ENCODE results near the gene LAP3. TPM values are rescaled to one million over a fixed set of nuclear protein-coding genes. Genes with fewer than 3 reads are reported as not detected.
"Not testable (repeated sequence)": the region's sequence is repeated elsewhere in the genome, so short reads cannot be mapped to it uniquely, and the experiment has no call there.

The LAP3 gene
- total RNA-seq: 72.1 TPM

DNA sequence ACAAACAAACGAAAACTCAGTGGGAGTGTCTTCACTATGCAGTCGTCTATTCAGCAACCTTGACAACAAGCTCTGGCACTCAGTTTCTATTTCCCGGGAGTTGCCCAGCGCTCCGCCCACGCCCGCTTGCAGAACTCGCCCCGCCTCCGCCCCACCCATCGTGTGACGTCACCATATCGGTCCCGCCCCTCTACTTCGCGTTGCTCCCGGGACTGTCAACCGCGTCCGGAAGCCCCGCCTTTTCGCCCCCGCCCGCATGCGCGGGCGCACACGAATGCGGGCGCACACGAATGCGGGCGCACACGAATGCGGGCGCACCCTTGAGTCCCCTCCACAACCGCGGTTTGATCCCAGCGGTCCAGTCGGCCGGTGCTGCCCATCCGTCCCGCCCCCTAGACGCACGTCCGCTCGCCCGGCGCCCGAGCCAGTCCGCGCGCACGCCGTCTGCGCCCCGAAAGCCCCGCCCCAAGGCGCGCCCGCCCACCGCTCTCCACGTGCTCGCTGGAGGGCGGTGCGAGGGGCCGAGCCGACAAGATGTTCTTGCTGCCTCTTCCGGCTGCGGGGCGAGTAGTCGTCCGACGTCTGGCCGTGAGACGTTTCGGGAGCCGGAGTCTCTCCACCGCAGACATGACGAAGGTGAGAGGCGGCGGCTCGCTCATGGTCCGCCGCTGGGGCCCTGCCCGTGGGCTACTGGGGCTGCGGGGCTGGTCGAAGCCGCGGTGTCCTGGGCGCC is at the start of gene LAP3:
LAP3 (plus strand) TSS at position 267 of the 733 bp plus-strand sequence; CDS start at position 535, 268 bp downstream.
- peak; percentile 99 for DNase-seq (ENCODE audit: low spot score)

DNA sequence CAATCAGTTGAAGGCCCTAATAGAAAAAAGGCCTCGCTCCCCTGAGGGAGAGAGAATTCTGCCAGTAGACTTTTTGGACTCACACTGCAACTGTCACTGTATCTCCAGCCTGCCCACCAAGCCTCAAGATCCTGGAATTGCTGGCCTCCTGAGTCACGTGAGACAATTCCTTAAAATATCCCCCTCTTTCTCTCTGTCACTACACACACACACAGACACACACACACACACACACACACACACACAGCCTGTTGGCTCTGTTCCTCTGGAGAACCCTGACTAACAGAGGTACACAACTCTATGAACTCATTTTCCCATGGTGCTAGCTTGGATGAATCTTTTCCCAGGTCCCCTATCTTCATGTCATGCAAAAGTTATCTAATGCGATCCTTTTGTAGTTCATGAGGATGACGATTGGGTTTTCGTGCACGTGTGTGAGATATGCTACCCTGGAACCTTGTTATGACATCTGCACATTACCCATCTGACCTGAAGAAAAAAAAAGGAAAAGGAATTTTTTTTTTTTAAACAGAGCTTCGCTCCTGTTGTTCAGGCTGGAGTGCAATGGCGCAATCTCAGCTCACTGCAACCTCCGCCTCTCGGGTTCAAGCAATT is 48.3 kb upstream of the LAP3 start:
- no peak for DNase-seq (ENCODE audit: low spot score)

- no peak for DNase-seq (ENCODE audit: low spot score)
These were observed 45.3 kb upstream of the LAP3 start for GRCh38 chr4:17531538-17532285.

- DNase-seq (ENCODE audit: low spot score): no peak
These were observed 42.3 kb upstream of the LAP3 start for GRCh38 chr4:17534705-17535104.

DNA sequence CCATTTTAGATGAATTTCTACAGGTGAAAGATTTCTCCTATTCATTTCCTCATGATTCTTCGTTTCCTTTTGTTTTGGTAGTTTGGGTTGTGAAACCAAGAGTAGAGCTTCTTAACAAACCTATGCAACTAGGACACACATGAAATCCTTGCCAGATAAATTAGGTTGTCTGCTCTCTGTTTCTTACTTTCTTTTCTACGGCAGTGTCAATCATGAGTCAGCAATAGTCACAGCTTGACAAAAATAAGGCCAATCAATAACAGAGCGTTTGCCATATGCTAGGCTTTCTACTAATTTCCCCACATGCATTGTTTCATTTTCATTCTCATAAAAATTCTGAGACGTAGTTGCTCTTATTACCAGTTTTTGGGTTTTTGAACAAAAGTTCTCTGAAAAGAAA is 41.8 kb upstream of the LAP3 start:
- DNase-seq (ENCODE audit: low spot score): no peak

DNA sequence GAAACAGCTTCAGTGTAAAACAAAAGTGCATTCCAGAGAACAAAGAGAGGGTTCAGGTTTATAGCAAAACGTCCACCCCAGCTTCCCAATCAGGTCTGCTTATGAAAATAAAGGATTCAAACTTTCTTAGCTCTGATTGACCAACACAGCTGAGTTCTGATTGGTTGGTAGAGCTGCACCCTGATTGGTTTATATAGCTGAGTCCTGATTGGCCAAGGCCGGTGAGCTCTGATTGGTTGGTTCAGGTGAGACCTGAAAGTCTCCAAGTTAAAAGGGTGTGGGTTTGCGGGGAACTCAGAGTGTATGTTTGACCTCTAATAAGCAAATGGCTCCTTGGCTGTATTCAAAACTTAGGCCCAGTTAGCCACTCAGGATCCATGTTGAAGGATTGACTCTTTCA is 41.1 kb upstream of the LAP3 start:
- DNase-seq (ENCODE audit: low spot score): no peak

DNA sequence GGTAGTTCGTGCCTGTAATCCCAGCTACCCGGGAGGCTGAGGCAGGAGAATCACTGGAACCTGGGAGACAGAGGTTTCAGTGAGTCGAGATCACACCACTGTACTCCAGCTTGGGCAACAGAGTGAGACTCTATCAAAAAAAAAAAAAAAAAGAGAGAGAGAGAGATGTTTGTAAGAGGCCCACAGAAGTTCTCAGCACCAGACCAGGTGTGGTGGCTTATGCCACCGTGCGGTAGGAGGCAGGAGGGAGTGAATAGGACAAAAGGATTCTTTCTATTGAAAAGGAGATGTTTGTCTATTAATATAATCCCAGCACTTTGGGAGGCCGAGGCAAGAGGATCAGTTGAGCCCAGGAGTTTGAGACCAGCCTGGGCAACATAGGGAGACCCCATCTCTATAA is 39.9 kb upstream of the LAP3 start:
- not testable (repeated sequence) for DNase-seq (ENCODE audit: low spot score)

DNA sequence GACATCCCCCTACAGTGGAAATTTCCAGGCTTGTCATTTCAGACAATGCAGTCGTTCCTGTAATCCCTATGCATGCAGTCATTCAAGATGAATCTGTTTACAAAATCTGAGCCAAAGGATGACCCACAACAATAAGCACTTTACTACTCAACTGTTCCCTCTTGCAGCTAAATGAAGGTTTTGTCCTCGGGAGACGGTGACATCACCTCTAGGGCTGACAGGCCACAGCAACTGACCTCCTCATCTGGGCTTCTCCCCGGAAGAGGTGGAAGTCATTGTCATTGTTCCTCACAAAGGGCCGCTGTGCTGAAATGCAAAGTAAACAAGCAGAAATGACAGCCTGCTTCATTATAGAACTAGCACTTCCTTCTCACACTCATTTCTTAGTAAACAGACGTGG is 32.8 kb upstream of the LAP3 start:
- DNase-seq (ENCODE audit: low spot score): peak; percentile 45

DNA sequence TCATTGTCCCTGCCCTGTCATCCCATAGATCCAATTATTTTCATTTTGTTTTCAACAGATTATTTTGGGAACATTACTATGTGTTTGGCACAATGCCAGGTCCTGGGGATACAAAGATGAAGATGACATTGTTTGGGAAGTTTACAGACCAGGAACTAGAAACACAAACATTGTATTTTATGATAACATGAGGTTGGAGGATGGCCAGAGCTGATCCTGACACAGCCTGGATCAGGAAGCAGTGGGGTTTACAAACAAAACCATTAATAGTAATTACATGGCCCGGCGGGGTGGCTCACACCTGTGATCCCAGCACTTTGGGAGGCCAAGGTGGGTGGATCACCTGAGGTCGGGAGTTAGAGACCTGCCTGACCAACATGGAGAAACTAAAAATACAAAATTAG is 32.2 kb upstream of the LAP3 start:
- DNase-seq (ENCODE audit: low spot score): peak; percentile 53

DNA sequence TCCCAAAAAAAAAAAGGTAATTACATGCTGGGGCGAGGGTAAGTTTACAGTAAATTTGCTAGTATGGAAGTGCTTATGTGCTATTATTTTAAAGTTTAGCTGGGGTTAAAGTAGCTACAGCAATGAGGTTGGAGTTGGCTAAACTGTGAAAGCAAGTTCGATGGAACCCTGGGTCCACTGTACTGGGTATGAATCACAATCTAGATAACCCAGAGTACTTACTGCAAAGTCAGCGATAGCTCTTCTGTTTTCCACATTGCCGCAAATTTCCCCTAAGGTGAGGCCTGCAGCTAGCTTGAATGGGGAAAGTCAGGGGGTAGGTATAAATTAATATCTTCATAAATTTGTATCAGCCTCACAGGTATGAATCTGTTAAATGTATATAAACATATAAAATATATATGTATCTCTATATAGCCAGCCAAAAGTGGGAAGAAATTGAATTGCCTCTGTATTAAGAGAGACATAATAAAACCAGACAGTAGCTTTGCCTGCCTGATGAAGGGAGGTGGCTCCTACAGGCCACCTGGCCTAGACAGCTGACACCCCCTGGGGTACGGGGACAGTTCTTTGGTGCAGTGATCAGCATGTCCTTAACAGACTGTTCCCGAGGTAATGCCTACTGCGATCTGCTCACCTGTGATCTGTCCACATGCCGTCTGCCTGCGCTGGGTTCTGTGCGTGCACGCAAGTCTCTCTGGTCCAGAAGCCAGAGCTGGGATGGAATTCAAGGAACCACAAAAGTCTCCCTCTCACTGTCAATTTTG is 31.4 kb upstream of the LAP3 start:
- no peak for DNase-seq (ENCODE audit: low spot score)

DNA sequence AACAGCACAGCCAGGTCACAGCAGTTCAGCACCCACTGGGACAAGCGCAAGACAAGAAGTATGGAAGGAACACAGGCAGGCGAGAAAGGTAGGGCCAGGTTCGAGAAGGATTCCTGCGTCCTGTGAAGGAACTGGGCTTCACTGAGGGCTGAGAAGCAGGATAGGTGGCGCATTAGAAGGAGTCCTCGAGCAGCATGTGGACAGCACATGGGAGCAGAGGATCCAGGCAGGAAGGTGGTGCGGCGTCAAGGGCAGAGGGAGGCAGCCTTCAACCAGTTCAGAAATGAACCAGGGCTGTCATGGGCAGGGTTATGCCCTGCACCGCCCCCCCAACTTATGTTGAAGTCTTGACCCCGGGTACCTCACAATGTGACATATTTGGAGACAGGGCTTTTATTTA is 30.8 kb upstream of the LAP3 start:
- DNase-seq (ENCODE audit: low spot score): no peak

DNA sequence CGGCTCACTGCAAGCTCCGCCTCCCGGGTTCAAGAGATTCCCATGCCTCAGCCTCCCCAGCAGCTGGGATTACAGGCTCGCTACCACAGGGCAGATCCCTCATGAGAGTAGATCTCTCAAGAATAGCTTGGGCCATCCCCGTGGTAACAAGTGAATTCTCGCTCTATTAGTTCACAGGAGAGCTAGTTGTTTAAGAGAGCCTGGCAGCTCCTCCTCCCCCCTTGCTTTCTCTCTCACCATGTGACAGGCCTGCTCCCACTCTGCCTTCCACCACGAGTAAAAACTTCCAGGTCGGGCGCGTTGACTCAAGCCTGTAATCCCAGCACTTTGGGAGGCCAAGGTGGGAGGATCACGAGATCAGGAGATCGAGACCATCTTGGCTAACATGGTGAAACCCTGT is 30.3 kb upstream of the LAP3 start:
- DNase-seq (ENCODE audit: low spot score): no peak

DNA sequence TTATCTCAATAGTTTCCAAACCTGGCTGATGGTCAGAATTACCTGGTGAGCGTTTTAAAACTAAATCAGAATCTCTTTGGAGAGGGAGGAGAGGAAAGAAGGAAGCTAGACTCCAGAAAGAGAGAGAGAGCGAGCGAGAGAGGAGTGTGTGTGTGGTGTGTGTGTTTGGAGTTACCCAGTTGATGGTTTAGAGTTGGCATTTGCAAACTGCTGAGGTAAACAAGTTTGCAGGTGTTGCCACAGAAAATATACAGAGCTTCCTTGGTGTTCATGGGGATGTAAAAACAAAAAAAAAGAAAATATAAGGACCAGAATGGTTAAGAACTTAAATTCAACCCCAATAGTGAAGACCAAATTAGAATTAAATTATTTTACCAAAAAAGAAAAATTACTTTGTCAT is 26.4 kb upstream of the LAP3 start:
- no peak for DNase-seq (ENCODE audit: low spot score)

DNA sequence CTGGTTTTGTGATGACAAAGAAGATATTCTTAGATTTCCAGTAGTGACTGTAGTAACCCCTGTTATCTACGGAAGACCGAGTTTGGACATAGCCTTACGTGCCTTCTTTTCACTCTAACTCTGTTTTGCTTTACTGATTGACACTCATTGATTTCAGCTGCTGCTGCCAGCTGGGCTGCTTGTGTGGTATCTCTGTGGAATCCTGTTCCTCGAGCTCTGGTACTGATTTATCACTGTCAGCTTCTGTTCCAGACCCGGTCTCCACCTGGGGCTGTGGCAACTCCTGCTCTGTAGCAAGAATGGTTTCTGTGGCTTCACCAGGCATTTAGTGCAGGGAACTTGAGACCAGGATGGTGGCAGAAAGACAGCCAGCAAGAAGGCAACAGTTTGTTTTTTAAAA is 24.6 kb upstream of the LAP3 start:
- no peak for DNase-seq (ENCODE audit: low spot score)

DNA sequence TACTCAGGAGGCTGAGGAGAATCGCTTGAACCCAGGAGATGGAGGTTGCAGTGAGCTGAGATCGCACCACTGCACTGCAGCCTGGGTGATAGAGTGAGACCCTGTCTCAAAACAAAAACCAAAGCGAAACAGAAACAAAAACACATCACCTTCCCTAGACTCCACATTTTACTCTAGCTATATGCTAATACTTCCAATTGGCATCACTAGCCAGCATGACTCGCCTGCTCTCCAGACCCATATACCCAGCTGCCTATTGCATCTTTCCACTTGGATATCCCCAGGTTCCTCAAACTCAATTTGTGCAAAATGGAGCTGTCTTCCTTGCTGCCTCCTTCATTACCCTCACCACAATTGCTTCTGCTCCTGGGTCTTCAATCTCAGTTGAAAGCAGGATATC is 22.4 kb upstream of the LAP3 start:
- no peak for DNase-seq (ENCODE audit: low spot score)

GRCh38 chr4:17556498-17556897 is 20.5 kb upstream of the LAP3 start:
- no peak for DNase-seq (ENCODE audit: low spot score)

- no peak for DNase-seq (ENCODE audit: low spot score)
These were observed 19.1 kb upstream of the LAP3 start for GRCh38 chr4:17557880-17558279.

DNA sequence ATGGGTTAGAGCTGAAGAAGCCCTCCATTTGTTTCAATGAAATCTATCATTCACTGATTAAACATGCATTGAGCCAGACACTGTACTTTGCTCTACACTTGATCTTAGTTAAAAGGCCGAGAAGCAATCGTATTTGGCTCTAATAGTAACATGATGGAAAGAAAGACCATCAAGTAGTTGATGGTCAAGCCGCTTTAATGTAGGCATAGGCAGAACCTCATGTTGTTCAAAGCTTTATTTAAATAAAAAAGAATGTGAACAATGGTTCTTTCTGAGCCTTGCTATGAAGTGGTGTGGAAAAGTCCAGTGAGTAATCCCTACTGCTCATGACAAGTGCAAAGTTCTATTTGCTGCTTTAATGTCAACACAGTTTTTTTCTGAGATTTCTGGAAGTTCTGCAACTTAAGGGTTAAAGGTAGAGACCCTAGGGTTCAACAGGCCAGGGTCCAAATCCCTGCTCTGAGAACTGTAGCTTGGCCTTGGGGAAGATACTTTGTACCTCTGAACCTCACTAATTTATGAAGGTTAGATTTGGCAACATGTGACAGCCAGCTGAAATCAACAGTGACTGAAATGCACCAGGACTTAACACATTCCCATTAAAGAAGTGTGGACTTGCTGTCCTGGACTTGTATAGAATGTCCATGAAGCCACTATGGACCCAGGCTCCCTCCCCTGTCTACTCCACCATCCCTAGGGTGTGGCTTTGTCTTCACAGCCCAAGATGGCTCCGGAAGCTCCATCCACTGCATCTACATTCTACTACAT is 17.9 kb upstream of the LAP3 start:
- DNase-seq (ENCODE audit: low spot score): no peak

- no peak for DNase-seq (ENCODE audit: low spot score)
These were observed 17.3 kb upstream of the LAP3 start for GRCh38 chr4:17559709-17560048.

DNA sequence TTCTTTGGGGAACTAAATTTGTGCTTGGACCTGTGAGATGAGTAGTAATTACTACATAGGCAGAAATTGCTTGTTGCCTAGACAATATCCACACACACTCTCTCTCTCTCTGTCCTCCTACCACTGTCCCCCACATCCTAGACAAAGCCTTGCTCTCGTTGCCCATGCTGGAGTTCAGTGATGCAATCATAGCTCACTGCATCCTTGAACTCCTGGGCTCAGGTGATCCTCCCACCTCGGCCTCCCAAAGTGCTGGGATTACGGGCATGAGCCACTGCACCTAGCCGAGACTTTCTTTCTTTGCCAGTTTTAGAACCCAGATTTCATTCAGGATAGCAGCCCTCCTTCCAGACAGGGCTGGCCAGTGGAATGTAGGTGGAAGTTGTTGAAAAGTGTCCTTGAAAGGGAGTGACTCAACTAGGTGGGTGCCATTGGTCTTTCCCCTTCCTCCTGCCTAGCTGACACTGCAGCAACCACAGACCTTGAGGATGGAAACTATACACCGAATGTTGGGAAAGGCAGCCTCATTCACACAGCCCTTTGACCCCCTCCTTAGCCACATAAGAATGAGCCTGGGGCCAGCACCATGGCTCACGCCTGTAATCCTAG is 16.8 kb upstream of the LAP3 start:
- no peak for DNase-seq (ENCODE audit: low spot score)
